NCI-H2171 (cell line): ENCODE measurements around the gene SCIMP.
"Not testable (repeated sequence)": the region's sequence is repeated elsewhere in the genome, so short reads cannot be mapped to it uniquely, and the experiment has no call there.

Experiments
- DNase-seq: peaks from one replicate; lab custom pipeline; 2025; lab: John Stamatoyannopoulos, UW

The SCIMP gene

GRCh38 chr17:5234645-5235576 is at the start of gene SCIMP:
Gene SCIMP (minus strand): TSS chr17:5234860. CDS start chr17:5234755, 105 bp downstream.
- DNase-seq: no peak

GRCh38 chr17:5283571-5284315 is 49.1 kb upstream of the SCIMP start:
- DNase-seq: no peak

- DNase-seq: peak; percentile 40
Observed at GRCh38 chr17:5282642-5283217, 48.1 kb upstream of the SCIMP start.

GRCh38 chr17:5281814-5282641 is 47.4 kb upstream of the SCIMP start, which contains the start of gene RABEP1:
Gene RABEP1 (plus strand): TSS chr17:5282284. CDS start chr17:5282487, 203 bp downstream.
- peak; percentile 87 for DNase-seq

- no peak for DNase-seq
Observed at GRCh38 chr17:5272322-5272721, 37.7 kb upstream of the SCIMP start.

- no peak for DNase-seq
Observed at GRCh38 chr17:5269241-5269960, 34.7 kb upstream of the SCIMP start.

- no peak for DNase-seq
Observed at GRCh38 chr17:5264893-5265292, 30.2 kb upstream of the SCIMP start.

- no peak for DNase-seq
Observed at GRCh38 chr17:5263441-5263840, 28.8 kb upstream of the SCIMP start.

GRCh38 chr17:5262416-5262991 is 27.8 kb upstream of the SCIMP start:
- DNase-seq: no peak

- no peak for DNase-seq
Observed at GRCh38 chr17:5260542-5260941, 25.9 kb upstream of the SCIMP start.

GRCh38 chr17:5257124-5257523 is 22.5 kb upstream of the SCIMP start:
- no peak for DNase-seq

GRCh38 chr17:5254903-5255521 is 20.4 kb upstream of the SCIMP start:
- no peak for DNase-seq

GRCh38 chr17:5254414-5254813 is 19.8 kb upstream of the SCIMP start:
- no peak for DNase-seq

GRCh38 chr17:5249615-5250014 is 15.0 kb upstream of the SCIMP start:
- peak; percentile 17 for DNase-seq

GRCh38 chr17:5248821-5249479 is 14.3 kb upstream of the SCIMP start:
- DNase-seq: no peak

- DNase-seq: no peak
Observed at GRCh38 chr17:5247621-5248020, 13.0 kb upstream of the SCIMP start.

- no peak for DNase-seq
Observed at GRCh38 chr17:5241861-5242671, 7.4 kb upstream of the SCIMP start.

GRCh38 chr17:5239769-5240168 is 5.1 kb upstream of the SCIMP start:
- DNase-seq: not testable (repeated sequence)

- no peak for DNase-seq
Observed at GRCh38 chr17:5238333-5238732, 3.7 kb upstream of the SCIMP start.
